Mucosa of rectum (tissue), 2 donors: ENCODE results near the gene NEK3.
A peak's percentile ranks its signal among the peaks of the same experiment; 100 is the strongest.
"Not testable (repeated sequence)": the region's sequence is repeated elsewhere in the genome, so short reads cannot be mapped to it uniquely, and the experiment has no call there.

Experiments
- H3K27ac ChIP-seq, 2 donors: one replicate each; pipeline ENCODE4 v1.7.0; 2013; ENCODE audit warnings: inconsistent platforms in 2 of 2, low read depth in 2 of 2, low read length in 2 of 2
- H3K27me3 ChIP-seq, 2 donors: one replicate each; pipeline ENCODE4 v1.7.0; 2013; ENCODE audit warnings: low read length in 2 of 2; ENCODE audit not compliant: control insufficient read depth in 2 of 2, insufficient read depth in 2 of 2
- H3K36me3 ChIP-seq, 2 donors: one replicate each; pipeline ENCODE4 v1.7.0; 2013; ENCODE audit warnings: low read length in 2 of 2; ENCODE audit not compliant: control insufficient read depth in 2 of 2, insufficient read depth in 2 of 2
- H3K4me1 ChIP-seq, 2 donors: one replicate each; pipeline ENCODE4 v1.7.0; 2013; ENCODE audit warnings: low read length in 2 of 2, mild to moderate bottlenecking in 1 of 2; ENCODE audit not compliant: control insufficient read depth in 2 of 2, insufficient read depth in 2 of 2
- H3K4me3 ChIP-seq, 2 donors: one replicate each; pipeline ENCODE4 v1.7.0; 2013; ENCODE audit warnings: low read length in 2 of 2
- H3K9ac ChIP-seq, 2 donors: one replicate each; pipeline ENCODE4 v1.7.0; 2013; ENCODE audit warnings: low read length in 2 of 2, low read depth in 1 of 2, mild to moderate bottlenecking in 1 of 2
- H3K9me3 ChIP-seq, 2 donors: one replicate each; pipeline ENCODE4 v1.7.0; 2013; ENCODE audit warnings: low read length in 2 of 2; ENCODE audit not compliant: control insufficient read depth in 2 of 2
- donor health status: healthy.
- donor health status: Normal muscosa, but diverticular disease.

NEK3 gene

DNA sequence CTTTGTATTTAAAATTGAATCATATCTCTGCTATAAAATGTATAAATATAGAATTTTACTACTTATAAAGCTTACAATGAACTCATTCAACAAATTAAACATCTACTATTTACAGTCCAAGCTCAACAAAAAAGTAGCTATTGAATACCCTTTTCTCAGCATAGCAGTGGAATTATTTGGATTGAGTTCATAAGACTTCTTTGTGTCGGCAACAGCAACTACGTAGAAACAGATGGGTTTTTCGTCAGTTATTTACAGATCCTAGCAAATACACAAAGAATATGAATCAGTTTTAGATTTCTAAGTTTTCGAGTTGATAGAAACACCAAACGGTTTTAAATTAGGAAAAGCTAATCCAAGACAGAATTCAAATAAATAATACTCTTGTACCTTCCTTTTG, 10.4 kb upstream of the NEK3 start:
- Histone ChIP-seq H3K36me3 (peaks cover 10 to 32% of the 10 kb centered on the region in 2 donors), H3K4me1 (peaks cover 0 to 4% of the 10 kb centered on the region in 2 donors), H3K4me3 (no peak overlapping the region), H3K9ac (no peak overlapping the region), H3K9me3 (no peaks in the 10 kb centered on the region), H3K27ac (no peak overlapping the region), H3K27me3 (no peaks in the 10 kb centered on the region)

DNA sequence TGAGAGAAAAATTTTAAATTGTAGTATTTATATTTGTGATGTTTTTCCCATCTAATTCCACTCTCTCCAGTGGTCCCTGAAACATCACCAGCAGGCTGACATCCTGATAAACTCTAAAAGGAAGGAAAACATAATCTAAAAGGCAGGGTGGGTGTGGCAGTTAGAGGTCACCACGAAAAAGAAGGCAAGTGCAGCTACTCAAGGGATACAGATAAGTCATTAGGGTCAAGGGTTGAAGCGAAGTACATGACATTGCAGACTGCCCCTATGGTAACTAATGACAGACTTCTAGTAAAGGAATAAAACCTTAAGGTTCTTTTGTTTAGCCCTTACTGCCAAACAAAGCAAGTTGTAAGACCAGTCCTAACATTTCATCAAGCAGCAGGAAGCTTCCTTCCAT, 6.0 kb upstream of the NEK3 start:
- H3K4me3 ChIP-seq = no peak overlapping the region
- no peak overlapping the region for H3K27ac ChIP-seq
- H3K9ac ChIP-seq = no peak overlapping the region
- H3K9me3 ChIP-seq = no peaks in the 10 kb centered on the region
- peaks cover 9 to 21% of the 10 kb centered on the region in 2 donors for H3K4me1 ChIP-seq
- H3K27me3 ChIP-seq = no peaks in the 10 kb centered on the region
- H3K36me3 ChIP-seq = peaks cover 7 to 11% of the 10 kb centered on the region in 2 donors

DNA sequence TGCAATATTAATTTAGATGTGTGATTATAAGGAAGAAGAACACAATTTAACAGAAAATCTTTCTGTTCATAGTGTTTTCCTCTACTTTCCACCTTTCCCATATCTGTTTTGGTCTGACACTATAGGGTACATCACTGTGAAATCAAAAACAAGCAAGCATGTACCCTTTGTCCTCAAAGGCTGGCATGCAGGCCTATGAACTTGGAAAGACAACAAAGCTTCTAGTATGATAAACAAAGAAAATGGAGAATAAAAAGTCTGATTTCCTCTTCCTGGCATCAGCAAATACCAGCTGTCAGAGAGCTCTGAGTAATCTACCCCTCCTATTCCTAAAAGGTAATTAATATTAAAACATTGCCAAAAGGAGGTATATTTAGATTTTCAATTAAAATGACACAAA, 5.6 kb upstream of the NEK3 start:
- Histone ChIP-seq H3K27me3 (no peaks in the 10 kb centered on the region), H3K9ac (no peak overlapping the region), H3K4me3 (no peak overlapping the region), H3K9me3 (no peaks in the 10 kb centered on the region), H3K4me1 (peaks cover 11 to 24% of the 10 kb centered on the region in 2 donors), H3K27ac (no peak overlapping the region), H3K36me3 (peaks cover 7 to 11% of the 10 kb centered on the region in 2 donors)

DNA sequence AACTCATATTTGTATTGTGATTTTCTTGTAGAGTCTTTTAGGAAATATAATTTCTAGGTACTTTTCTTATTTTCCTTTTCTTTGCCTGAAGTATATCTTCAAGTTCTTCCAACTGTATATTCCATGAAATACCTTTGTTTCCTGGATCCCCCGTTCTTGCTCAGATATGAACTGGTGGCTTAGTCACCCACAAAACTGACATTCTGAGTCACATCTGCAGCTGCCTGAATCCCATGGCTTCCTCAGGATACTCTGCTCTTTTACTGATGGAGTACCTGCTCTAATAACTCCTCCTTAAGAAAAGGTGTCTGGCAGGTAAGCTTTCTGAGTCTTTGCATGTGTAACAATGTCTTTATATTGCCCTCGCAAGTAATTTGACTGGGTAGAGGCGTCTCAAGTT, 4.5 kb upstream of the NEK3 start:
- H3K27ac ChIP-seq, H3K9ac ChIP-seq, H3K9me3 ChIP-seq, H3K36me3 ChIP-seq, H3K4me3 ChIP-seq, H3K27me3 ChIP-seq: not testable (repeated sequence)
- peaks cover 14 to 29% of the 10 kb centered on the region in 2 donors for H3K4me1 ChIP-seq

DNA sequence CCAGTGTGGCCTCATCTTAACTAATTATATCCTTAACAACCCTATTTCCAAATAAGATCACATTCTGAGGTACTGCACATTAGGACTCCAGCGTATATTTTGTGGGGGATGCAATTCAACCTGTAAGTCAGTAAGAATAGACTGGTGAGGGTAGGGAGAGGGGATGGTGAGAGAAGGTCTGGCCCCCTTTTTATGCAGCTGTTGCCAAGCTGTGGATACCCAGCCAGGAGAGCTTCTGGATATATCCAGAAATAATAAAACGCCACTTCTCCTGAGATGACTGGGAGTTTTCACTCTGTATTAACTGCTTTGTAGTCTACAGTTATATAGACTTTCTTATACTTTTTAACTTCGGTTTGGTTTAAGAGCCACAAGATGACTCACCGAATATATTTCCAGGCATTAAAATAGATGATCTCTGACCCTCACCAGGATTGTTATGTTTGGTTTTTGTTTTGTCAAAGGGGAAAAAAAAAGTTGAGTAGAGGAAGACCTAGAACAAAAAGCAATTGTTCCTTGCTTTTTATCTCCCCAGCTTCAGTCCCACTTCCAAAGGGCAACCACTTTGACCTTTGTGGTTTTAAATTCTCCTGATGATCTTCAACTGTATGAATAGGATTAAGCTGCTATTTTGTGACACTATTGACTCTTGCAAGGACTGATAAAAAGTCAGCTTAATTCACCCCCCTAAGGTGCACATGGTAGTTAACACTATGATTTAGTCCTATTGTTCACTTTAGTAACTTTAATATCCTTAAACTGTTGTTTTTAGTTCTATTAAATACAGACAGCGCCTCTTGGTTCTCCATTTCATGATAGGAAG, 3.1 kb upstream of the NEK3 start:
- no peaks in the 10 kb centered on the region for H3K9me3 ChIP-seq
- H3K9ac ChIP-seq = peak overlapping the region in 1 of 2 donors; percentile 14
- no peaks in the 10 kb centered on the region for H3K27me3 ChIP-seq
- H3K4me1 ChIP-seq = peaks cover 20 to 38% of the 10 kb centered on the region in 2 donors
- peak overlapping the region in 1 of 2 donors; percentile 38 for H3K4me3 ChIP-seq
- H3K27ac ChIP-seq = peak overlapping the region; percentile 60 to 88
- no peaks in the 10 kb centered on the region for H3K36me3 ChIP-seq

DNA sequence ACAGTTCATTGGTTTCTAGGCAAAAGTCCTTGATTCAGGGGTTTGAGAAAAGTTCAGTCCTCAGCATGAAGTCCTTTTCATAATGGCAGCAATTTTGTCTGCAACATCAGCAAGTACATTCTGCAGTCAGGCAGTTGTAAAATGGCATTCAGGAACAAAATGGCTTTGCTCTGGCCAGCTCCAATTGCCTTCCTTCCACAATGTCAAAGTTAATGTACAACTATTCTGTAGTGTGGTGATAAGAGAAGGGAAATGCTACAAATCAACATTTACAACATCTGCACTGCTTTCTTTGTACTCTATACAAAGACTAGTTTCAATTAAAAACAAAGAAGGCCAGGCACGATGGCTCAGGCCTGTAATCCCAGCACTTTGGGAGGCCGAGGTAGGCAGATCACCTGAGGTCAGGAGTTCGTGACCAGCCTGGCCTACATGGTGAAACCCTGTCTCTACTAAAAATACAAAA, 1.8 kb upstream of the NEK3 start:
- H3K4me3 ChIP-seq = no peak overlapping the region
- H3K27ac ChIP-seq = peak overlapping the region; percentile 77 to 88
- H3K9me3 ChIP-seq = no peaks in the 10 kb centered on the region
- no peaks in the 10 kb centered on the region for H3K36me3 ChIP-seq
- H3K4me1 ChIP-seq = peaks cover 20 to 49% of the 10 kb centered on the region in 2 donors
- H3K27me3 ChIP-seq = no peaks in the 10 kb centered on the region
- H3K9ac ChIP-seq = peak overlapping the region; percentile 1 to 18

DNA sequence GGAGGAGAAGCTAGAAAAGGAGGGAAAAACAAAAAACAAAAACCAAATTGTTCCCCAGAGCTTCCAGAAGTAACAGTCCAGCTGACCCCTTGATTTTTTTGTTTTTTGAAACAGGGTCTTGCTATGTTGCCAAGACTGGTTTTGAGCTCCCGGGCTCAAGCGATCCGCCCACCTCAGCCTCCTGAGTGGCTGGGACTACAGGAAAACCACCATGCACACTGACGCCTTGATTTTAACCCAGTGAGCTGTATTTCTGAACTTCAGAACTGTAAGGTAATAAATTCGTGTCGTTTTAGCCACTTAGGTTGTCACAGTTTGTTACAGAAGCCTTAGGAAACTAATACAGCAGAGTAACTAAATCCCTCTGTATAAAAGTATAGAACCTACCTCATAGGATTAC, 1.1 kb upstream of the NEK3 start:
- Histone ChIP-seq H3K4me1 (peaks cover 20 to 55% of the 10 kb centered on the region in 2 donors), H3K27me3 (no peaks in the 10 kb centered on the region), H3K4me3 (peak overlapping the region in 1 of 2 donors; percentile 48), H3K27ac (peak overlapping the region; percentile 77 to 88), H3K9me3 (no peaks in the 10 kb centered on the region), H3K9ac (peak overlapping the region in 1 of 2 donors; percentile 1), H3K36me3 (no peaks in the 10 kb centered on the region)

DNA sequence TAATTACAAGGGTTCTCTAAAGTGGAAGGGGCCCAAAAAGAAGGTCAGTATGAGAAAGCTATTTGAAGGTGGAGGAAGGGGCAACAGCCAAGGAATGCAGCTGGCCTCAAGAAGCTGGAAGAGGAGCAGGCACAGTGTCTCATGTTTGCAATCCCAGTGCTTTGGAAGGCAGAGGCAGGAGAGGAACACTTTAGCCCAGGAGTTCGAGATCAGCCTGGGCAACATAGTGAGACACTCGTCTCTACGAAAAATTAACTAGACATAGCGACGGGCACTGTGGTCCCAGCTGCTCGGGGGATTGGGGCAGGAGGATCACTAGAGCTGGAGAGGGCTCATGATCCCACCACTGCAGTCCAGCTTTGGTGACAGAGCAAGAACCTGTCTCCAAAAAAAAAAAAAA, 656 bp upstream of the NEK3 start:
- peaks cover 20 to 56% of the 10 kb centered on the region in 2 donors for H3K4me1 ChIP-seq
- H3K4me3 ChIP-seq = peak overlapping the region; percentile 84 to 86
- H3K27ac ChIP-seq = peak overlapping the region; percentile 88 to 90
- no peaks in the 10 kb centered on the region for H3K9me3 ChIP-seq
- H3K27me3 ChIP-seq = no peaks in the 10 kb centered on the region
- peak overlapping the region; percentile 79 to 94 for H3K9ac ChIP-seq
- H3K36me3 ChIP-seq = no peaks in the 10 kb centered on the region

DNA sequence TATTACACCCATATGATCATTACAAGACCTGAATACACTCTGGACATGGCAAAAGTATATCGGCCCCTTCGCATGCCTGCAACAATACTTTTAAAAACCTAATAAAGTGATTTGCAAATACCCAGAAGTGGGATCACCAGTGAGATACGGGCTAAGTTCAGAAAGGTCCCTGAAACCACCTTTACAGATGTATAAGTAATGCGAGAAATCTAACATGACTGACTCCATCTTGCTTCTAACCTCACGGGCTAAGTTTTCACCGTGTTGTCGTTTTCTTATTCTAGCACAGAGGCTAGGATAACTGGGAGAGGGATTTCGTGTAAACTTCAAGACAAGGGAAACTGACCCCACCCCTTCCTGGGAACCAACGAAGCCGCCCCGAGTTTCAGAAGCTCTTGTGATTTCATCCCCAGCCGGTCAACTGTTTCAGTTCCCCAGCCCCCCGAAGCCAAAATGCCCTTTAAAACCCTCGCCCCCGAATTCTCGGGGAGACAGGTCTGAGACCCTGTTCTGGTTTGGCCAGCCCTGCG, 703 bp downstream of the NEK3 start:
- Histone ChIP-seq H3K4me1 (peaks cover 20 to 63% of the 10 kb centered on the region in 2 donors), H3K9me3 (no peaks in the 10 kb centered on the region), H3K27ac (peak overlapping the region; percentile 88 to 90), H3K9ac (peak overlapping the region; percentile 79 to 94), H3K36me3 (no peaks in the 10 kb centered on the region), H3K4me3 (peak overlapping the region; percentile 84 to 86), H3K27me3 (no peaks in the 10 kb centered on the region)

DNA sequence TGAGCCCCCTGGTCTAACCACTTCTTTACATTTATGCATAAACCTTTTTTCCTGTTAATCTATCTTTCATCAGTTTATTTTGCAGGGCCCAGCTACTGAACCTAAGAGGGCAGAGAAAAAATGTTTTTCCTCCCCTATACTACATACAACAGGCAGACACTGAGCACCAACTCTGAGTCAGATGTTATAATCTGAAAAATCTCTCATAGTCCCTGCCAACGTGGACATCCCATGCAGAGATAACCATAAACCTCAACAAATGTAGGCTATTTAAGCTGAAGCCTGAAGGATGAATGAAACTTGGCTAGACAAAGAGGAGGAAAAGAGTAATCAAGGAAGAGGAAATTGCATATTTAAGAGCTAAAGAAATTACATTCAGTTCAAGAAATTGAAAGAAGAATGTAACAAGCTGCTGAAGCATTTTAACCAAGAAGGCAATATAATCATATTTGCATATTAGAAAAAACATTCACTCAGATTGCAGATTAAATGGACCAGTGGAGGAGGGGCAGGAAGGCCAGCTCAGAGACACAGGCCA, 2.6 kb downstream of the NEK3 start:
- Histone ChIP-seq H3K4me1 (peaks cover 13 to 56% of the 10 kb centered on the region in 2 donors), H3K27ac (peak overlapping the region; percentile 44 to 55), H3K9me3 (no peaks in the 10 kb centered on the region), H3K36me3 (peaks cover 8 to 9% of the 10 kb centered on the region in 2 donors), H3K9ac (no peak overlapping the region), H3K4me3 (no peak overlapping the region), H3K27me3 (no peaks in the 10 kb centered on the region)
